ENCODE data around the gene CH25H.
A peak's percentile ranks its signal among the peaks of the same experiment; 100 is the strongest.

Gene CH25H

GRCh38 chr10:89228962-89229361, 21.8 kb upstream of the CH25H start:
- no peak for FAIRE-seq

GRCh38 chr10:89228146-89228545, 21.0 kb upstream of the CH25H start:
- TF ChIP-seq CTCF (IDR thresholded peaks at IDR 0.05; ENCODE audit: insufficient read depth, missing control alignments) = no peak
- no peak for FAIRE-seq
- no peak for DNase-seq (ENCODE audit: insufficient read length, low spot score)

More at GRCh38 chr10:89228962-89229361, 21.8 kb upstream of the CH25H start:
- no peak for DNase-seq (ENCODE audit: insufficient read length, low spot score)
- TF ChIP-seq CTCF (IDR thresholded peaks at IDR 0.05; ENCODE audit: insufficient read depth, missing control alignments) = no peak

GRCh38 chr10:89226891-89227290, 19.8 kb upstream of the CH25H start:
- FAIRE-seq (no peak), DNase-seq (ENCODE audit: insufficient read length, low spot score) (no peak)
- TF ChIP-seq CTCF (IDR thresholded peaks at IDR 0.05; ENCODE audit: insufficient read depth, missing control alignments) = no peak

GRCh38 chr10:89224739-89225443, 17.8 kb upstream of the CH25H start:
- FAIRE-seq (no peak), DNase-seq (ENCODE audit: insufficient read length, low spot score) (no peak)
- peak; percentile 13 for TF ChIP-seq CTCF (IDR thresholded peaks at IDR 0.05; ENCODE audit: insufficient read depth, missing control alignments)

- TF ChIP-seq CTCF (IDR thresholded peaks at IDR 0.05; ENCODE audit: insufficient read depth, missing control alignments) = no peak
- DNase-seq (ENCODE audit: insufficient read length, low spot score) (no peak), FAIRE-seq (no peak)
These were observed 14.8 kb upstream of the CH25H start for GRCh38 chr10:89221919-89222318.

- TF ChIP-seq CTCF (IDR thresholded peaks at IDR 0.05; ENCODE audit: insufficient read depth, missing control alignments) = no peak
- no peak for DNase-seq (ENCODE audit: insufficient read length, low spot score)
- no peak for FAIRE-seq
These were observed 12.5 kb upstream of the CH25H start for GRCh38 chr10:89219513-89220218.
